RWPE2 (cell line): ENCODE data around the gene HDAC4.

Experiments used
- ATAC-seq: fragments of 200-7000 bp; cut with Tn5 transposase; 3 replicates; pipeline ENCODE4 v1.9.1; 2021; ENCODE audit warnings: low read depth
- DNase-seq: peaks from one replicate; pipeline ENCODE4 v3.0.0-alpha.2; 2020; ENCODE audit warnings: low spot score
- H3K27ac ChIP-seq: fragments of 450-650 bp; 2 replicates; pipeline ENCODE4 v1.5.1; 2017; ENCODE audit warnings: mild to moderate bottlenecking; ENCODE audit not compliant: poor library complexity, severe bottlenecking
- H3K27me3 ChIP-seq: fragments of 250-450 bp; sonication (Bioruptor Pico); 2 replicates; pipeline ENCODE4 v1.5.1; 2021; ENCODE audit warnings: mild to moderate bottlenecking, moderate library complexity; ENCODE audit not compliant: insufficient read depth, poor library complexity, severe bottlenecking
- H3K36me3 ChIP-seq: fragments of 250-450 bp; sonication (Bioruptor Pico); 2 replicates; pipeline ENCODE4 v1.5.1; 2020; ENCODE audit warnings: low read depth, mild to moderate bottlenecking, moderate library complexity
- H3K4me1 ChIP-seq: fragments of 250-450 bp; sonication (Bioruptor Pico); 2 replicates; pipeline ENCODE4 v1.5.1; 2021; ENCODE audit warnings: mild to moderate bottlenecking, moderate library complexity; ENCODE audit not compliant: insufficient read depth, poor library complexity, severe bottlenecking
- H3K4me3 ChIP-seq: fragments of 250-450 bp; sonication (Bioruptor Pico); 2 replicates; pipeline ENCODE4 v1.5.1; 2021; ENCODE audit warnings: mild to moderate bottlenecking, moderate library complexity; ENCODE audit not compliant: severe bottlenecking
- H3K9me3 ChIP-seq: fragments of 250-450 bp; sonication (Bioruptor Pico); 2 replicates; pipeline ENCODE4 v1.5.1; 2021; ENCODE audit warnings: mild to moderate bottlenecking, moderate library complexity; ENCODE audit not compliant: severe bottlenecking
- CTCF ChIP-seq: fragments of 450-650 bp; IDR thresholded peaks from one replicate; pipeline ENCODE4 v1.5.1; 2017; ENCODE audit warnings: mild to moderate bottlenecking, moderate library complexity; ENCODE audit not compliant: poor library complexity, severe bottlenecking

The HDAC4 gene

GRCh38 chr2:239187464-239188253 is 213.2 kb downstream of the HDAC4 start:
- Histone ChIP-seq H3K4me3 (no peak overlapping the region), H3K36me3 (peaks cover 4% of the 10 kb centered on the region; the same call in 1 of the 2 replicates), H3K4me1 (no peaks in the 10 kb centered on the region), H3K27ac (no peak overlapping the region), H3K27me3 (no peaks in the 10 kb centered on the region), H3K9me3 (no peaks in the 10 kb centered on the region)
- DNase-seq = peak; percentile 23
- no peak for TF ChIP-seq CTCF
- ATAC-seq = no peak

GRCh38 chr2:239186516-239187357 is 214.1 kb downstream of the HDAC4 start:
- Histone ChIP-seq H3K9me3 (no peaks in the 10 kb centered on the region), H3K27ac (no peak overlapping the region), H3K4me3 (no peak overlapping the region), H3K27me3 (no peaks in the 10 kb centered on the region), H3K36me3 (peaks cover 4% of the 10 kb centered on the region; the same call in 1 of the 2 replicates), H3K4me1 (no peaks in the 10 kb centered on the region)
- TF ChIP-seq CTCF = no peak
- no peak for ATAC-seq
- peak; percentile 18 for DNase-seq

GRCh38 chr2:239184968-239185903 is 215.6 kb downstream of the HDAC4 start:
- Histone ChIP-seq H3K27ac (no peak overlapping the region), H3K27me3 (no peaks in the 10 kb centered on the region), H3K36me3 (peaks cover 4% of the 10 kb centered on the region; the same call in 1 of the 2 replicates), H3K9me3 (no peaks in the 10 kb centered on the region), H3K4me3 (no peak overlapping the region), H3K4me1 (no peaks in the 10 kb centered on the region)
- ATAC-seq = no peak
- TF ChIP-seq CTCF = no peak
- DNase-seq = peak; percentile 32

- Histone ChIP-seq H3K36me3 (peaks cover 2% of the 10 kb centered on the region; the same call in 1 of the 2 replicates), H3K9me3 (no peaks in the 10 kb centered on the region), H3K4me1 (no peaks in the 10 kb centered on the region), H3K27ac (no peak overlapping the region), H3K4me3 (no peak overlapping the region), H3K27me3 (no peaks in the 10 kb centered on the region)
- ATAC-seq (no peak), DNase-seq (peak; percentile 10)
- TF ChIP-seq CTCF = no peak
These were observed 216.6 kb downstream of the HDAC4 start for GRCh38 chr2:239184179-239184578.
